Esophagus muscularis mucosa (tissue), 4 donors: ENCODE measurements around the gene ZBTB16. TPM values are rescaled to one million over a fixed set of nuclear protein-coding genes. Genes with fewer than 3 reads are reported as not detected.

Source experiments
- DNase-seq: peaks from one replicate; pipeline ENCODE4 v3.0.0-alpha.2; 2017; ENCODE audit errors: extremely low spot score
- H3K27ac ChIP-seq, 4 donors: fragments of 200-600 bp; sonication (generic); replicated peaks in 1 of 4; 1 replicate in 3 of 4; 2 replicates in 1 of 4; pipeline ENCODE4 v1.5.1; 2016 to 2019; ENCODE audit warnings: mild to moderate bottlenecking in 1 of 4
- H3K27me3 ChIP-seq, 4 donors: fragments of 200-600 bp; sonication (generic); one replicate each; pipeline versions ENCODE4 v1.5.1 to v1.6.0; 2016 to 2019
- H3K36me3 ChIP-seq, 4 donors: fragments of 200-600 bp; sonication (generic); one replicate each; pipeline ENCODE4 v1.5.1; 2016 to 2019
- H3K4me1 ChIP-seq, 4 donors: fragments of 200-600 bp; sonication (generic); one replicate each; pipeline ENCODE4 v1.5.1; 2016 to 2019
- H3K4me3 ChIP-seq, 4 donors: fragments of 200-600 bp; sonication (generic); 1 replicate in 2 of 4; 2 replicates in 2 of 4; pipeline ENCODE4 v1.5.1; 2016 to 2019; ENCODE audit warnings: mild to moderate bottlenecking in 4 of 4, moderate library complexity in 1 of 4
- H3K9me3 ChIP-seq, 4 donors: fragments of 200-600 bp; sonication (generic); 1 replicate in 3 of 4; 2 replicates in 1 of 4; pipeline ENCODE4 v1.5.1; 2016 to 2019
- CTCF ChIP-seq, 3 experiments: fragments of 200-600 bp in 2 of 3; fragments of 450-650 bp in 1 of 3; sonication (generic) in 2 of 3; IDR thresholded peaks; one replicate each; pipeline ENCODE4 v1.5.1; 2017 to 2019; ENCODE audit warnings: antibody characterized with exemption in 3 of 3, mild to moderate bottlenecking in 2 of 3, moderate library complexity in 1 of 3
- EP300 ChIP-seq: sonication (generic); formaldehyde crosslinking; IDR thresholded peaks from one replicate; pipeline ENCODE4 v1.6.1; 2017; ENCODE audit warnings: antibody characterized with exemption
- POLR2A ChIP-seq: fragments of 450-650 bp; IDR thresholded peaks from one replicate; pipeline ENCODE4 v1.6.1; 2017; ENCODE audit warnings: antibody characterized with exemption, moderate library complexity, mild to moderate bottlenecking, low read depth
- POLR2AphosphoS5 ChIP-seq, 2 donors: sonication (generic); formaldehyde crosslinking; IDR thresholded peaks; one replicate each; pipeline ENCODE4 v1.6.1; 2017; ENCODE audit warnings: antibody characterized with exemption in 2 of 2
- WGBS: methylation state at CpG from one replicate; pipeline ENCODE4 v1.1.5; 2018; 5-methylcytosine and 5-hydroxymethylcytosine counted together
- intact Hi-C: fragments of 100-400 bp; cut with DNase I; formaldehyde crosslinking; loops from one replicate; pipeline ENCODE4 v1.15.1; 2023
- total RNA-seq, 4 donors: library from RNA; depleted of rRNA; stranded (reverse); fragments of >200 nt; gene quantifications; one replicate each; pipeline versions ENCODE4 v1.1.0 to v1.2.1, GENCODE V29; 2016

ZBTB16 gene
- total RNA-seq, 4 donors from 2014 or later, result 175 to 319 (median 222) TPM

DNA sequence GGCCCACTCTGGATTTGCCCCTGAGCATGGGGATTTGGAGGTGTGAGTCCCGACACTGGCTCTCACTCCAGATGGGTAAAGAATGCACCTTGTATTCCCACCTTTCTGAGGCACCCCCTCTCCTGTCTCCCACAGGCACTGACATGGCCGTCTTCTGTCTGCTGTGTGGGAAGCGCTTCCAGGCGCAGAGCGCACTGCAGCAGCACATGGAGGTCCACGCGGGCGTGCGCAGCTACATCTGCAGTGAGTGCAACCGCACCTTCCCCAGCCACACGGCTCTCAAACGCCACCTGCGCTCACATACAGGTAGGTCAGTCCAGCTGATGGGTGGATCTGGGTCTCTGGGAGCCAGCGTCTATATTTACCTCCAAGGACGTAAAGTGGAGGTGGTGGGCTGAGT is 182.5 kb downstream of the ZBTB16 start:
- peaks cover 66 to 100% (median 87%) of the 10 kb centered on the region in 4 donors for H3K36me3 ChIP-seq
- no peaks in the 10 kb centered on the region for H3K9me3 ChIP-seq
- H3K4me1 ChIP-seq, result peaks cover 50 to 75% (median 67%) of the 10 kb centered on the region in 4 donors
- H3K27ac ChIP-seq, result no peak overlapping the region
- H3K27me3 ChIP-seq, result no peaks in the 10 kb centered on the region
- no peak overlapping the region for H3K4me3 ChIP-seq
- intact Hi-C loops, result no loop called here
- no peak for TF ChIP-seq POLR2AphosphoS5 (IDR thresholded peaks at IDR 0.05)
- TF ChIP-seq CTCF (IDR thresholded peaks at IDR 0.05), result no peak
- no peak for TF ChIP-seq EP300
- TF ChIP-seq POLR2A, result no peak
- DNase-seq, result no peak
- WGBS, result 88% methylated on average over 5 of the region's 15 CpGs

GRCh38 chr11:114243461-114244372 is 184.2 kb downstream of the ZBTB16 start:
- Histone ChIP-seq H3K9me3 (no peaks in the 10 kb centered on the region), H3K4me1 (peaks cover 34 to 64% (median 52%) of the 10 kb centered on the region in 4 donors), H3K27me3 (no peaks in the 10 kb centered on the region), H3K4me3 (no peak overlapping the region), H3K27ac (peak overlapping the region in 2 of 4 donors; percentile 15 to 42), H3K36me3 (peaks cover 83 to 100% (median 96%) of the 10 kb centered on the region in 4 donors)
- no peak for DNase-seq
- TF ChIP-seq POLR2A (no peak), CTCF (IDR thresholded peaks at IDR 0.05) (no peak), POLR2AphosphoS5 (IDR thresholded peaks at IDR 0.05) (peak; percentile 28 to 60)
- intact Hi-C loops, result no loop called here
- WGBS, result 57% methylated on average over 13 of the region's 14 CpGs

DNA sequence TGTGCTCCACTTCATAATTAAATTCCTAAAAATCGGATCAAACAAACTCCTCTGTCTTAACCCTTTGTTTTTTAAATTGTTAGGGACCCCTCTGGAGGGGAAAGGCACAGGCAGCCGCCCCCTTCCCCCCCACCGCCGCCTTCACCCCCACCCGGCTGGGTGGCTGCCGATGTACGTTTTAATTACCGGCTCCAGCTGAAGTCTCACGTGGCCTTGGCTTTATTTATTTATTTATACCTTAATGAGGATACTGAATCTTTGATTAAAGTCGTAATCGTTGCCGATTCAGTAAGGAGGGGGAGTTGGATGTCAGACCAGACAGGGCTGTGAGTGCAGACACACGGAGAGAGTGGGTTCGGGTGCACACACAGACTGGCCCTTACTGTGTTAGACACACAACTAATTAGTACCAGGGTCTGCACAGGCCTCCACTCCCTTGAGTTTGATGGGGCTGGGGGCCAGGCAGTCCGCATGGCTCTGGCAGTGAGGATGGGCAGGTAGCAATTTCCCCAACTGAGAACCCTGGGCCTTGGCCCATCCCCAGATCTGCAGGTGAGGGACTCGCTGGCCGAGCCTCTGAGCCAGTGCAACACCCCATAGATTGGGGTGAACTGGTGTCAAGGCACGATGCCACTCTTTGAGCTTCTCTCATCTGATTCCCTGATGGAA is 185.3 kb downstream of the ZBTB16 start:
- intact Hi-C loops, result loop anchor here (5.0 kb wide), 1 partner anchor 33 kb away; no protein-coding TSS in a partner anchor
- TF ChIP-seq CTCF (IDR thresholded peaks at IDR 0.05), result no peak
- TF ChIP-seq POLR2A, result no peak
- TF ChIP-seq EP300, result no peak
- no peak for TF ChIP-seq POLR2AphosphoS5 (IDR thresholded peaks at IDR 0.05)
- H3K4me3 ChIP-seq, result no peak overlapping the region
- no peaks in the 10 kb centered on the region for H3K9me3 ChIP-seq
- no peaks in the 10 kb centered on the region for H3K27me3 ChIP-seq
- DNase-seq, result no peak
- peaks cover 27 to 59% (median 43%) of the 10 kb centered on the region in 4 donors for H3K4me1 ChIP-seq
- H3K36me3 ChIP-seq, result peaks cover 87 to 96% (median 93%) of the 10 kb centered on the region in 4 donors
- no peak overlapping the region for H3K27ac ChIP-seq
- WGBS, result 87% methylated on average over 16 of the region's 18 CpGs

DNA sequence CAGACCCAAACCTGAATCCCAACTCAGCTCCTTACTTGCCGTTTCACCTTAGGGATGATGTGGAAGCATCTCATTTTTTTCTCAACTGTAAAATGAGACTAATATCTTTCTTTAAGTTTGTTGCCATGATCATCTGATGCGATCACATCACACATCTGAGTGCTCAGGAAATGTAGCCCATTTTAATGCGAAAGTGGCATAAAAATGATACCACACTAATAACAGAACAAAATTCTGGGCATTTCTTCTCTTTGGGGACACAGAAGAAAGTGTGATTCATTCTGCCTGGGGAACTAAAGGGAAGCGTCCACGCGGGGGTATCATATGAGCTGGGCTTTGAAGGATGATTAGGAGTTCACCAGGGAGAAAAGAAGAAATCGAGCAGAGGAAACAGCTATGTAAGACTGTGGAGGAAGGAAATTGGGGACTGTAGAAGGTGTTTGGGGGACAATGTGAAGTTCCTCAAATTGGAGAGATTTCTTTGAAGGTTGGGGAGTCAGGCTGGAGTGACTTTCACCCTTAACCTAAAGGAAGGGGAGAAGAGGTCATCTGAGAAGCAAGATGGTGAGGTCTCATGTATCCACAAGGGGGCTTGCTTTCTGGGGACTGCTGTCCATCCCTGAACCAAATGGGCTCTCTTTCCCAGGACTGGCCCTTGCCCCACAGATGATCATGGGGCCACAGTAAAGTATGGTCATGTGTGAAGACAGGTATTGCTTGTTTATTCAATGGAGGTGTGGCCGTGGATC is 187.0 kb downstream of the ZBTB16 start:
- H3K9me3 ChIP-seq, result no peaks in the 10 kb centered on the region
- intact Hi-C loops, result loop anchor here (5.0 kb wide), 1 partner anchor 34 kb away; no protein-coding TSS in a partner anchor
- no peaks in the 10 kb centered on the region for H3K27me3 ChIP-seq
- no peak for TF ChIP-seq CTCF (IDR thresholded peaks at IDR 0.05)
- peak in 1 of 2 donors; percentile 22 for TF ChIP-seq POLR2AphosphoS5 (IDR thresholded peaks at IDR 0.05)
- no peak for TF ChIP-seq EP300
- WGBS, result 97% methylated on average over 8 of the region's 8 CpGs
- peaks cover 31 to 59% (median 47%) of the 10 kb centered on the region in 4 donors for H3K4me1 ChIP-seq
- DNase-seq, result no peak
- H3K36me3 ChIP-seq, result peaks cover 89 to 96% (median 94%) of the 10 kb centered on the region in 4 donors
- no peak overlapping the region for H3K4me3 ChIP-seq
- H3K27ac ChIP-seq, result no peak overlapping the region
